ENCODE measurements around the gene MGLL. TPM values are rescaled to one million over a fixed set of nuclear protein-coding genes. Genes with fewer than 3 reads are reported as not detected.
A peak's percentile ranks its signal among the peaks of the same experiment; 100 is the strongest.

The MGLL gene
- total RNA-seq, 1 donor from 2014 or later, result 10.3 TPM

GRCh38 chr3:127702151-127702578 is 120.2 kb downstream of the MGLL start:
- DNase-seq, result no peak
- H3K4me1 Mint-ChIP-seq (ENCODE audit: low read depth, unreplicated experiment), result peaks cover 28% of the 10 kb centered on the region
- peaks cover 21% of the 10 kb centered on the region for H3K9me3 Mint-ChIP-seq (ENCODE audit: unreplicated experiment)
- no peak overlapping the region for H3K4me3 Mint-ChIP-seq (ENCODE audit: unreplicated experiment)
- no peak overlapping the region for H3K27ac Mint-ChIP-seq (ENCODE audit: unreplicated experiment)
- TF ChIP-seq, protein P1, sequence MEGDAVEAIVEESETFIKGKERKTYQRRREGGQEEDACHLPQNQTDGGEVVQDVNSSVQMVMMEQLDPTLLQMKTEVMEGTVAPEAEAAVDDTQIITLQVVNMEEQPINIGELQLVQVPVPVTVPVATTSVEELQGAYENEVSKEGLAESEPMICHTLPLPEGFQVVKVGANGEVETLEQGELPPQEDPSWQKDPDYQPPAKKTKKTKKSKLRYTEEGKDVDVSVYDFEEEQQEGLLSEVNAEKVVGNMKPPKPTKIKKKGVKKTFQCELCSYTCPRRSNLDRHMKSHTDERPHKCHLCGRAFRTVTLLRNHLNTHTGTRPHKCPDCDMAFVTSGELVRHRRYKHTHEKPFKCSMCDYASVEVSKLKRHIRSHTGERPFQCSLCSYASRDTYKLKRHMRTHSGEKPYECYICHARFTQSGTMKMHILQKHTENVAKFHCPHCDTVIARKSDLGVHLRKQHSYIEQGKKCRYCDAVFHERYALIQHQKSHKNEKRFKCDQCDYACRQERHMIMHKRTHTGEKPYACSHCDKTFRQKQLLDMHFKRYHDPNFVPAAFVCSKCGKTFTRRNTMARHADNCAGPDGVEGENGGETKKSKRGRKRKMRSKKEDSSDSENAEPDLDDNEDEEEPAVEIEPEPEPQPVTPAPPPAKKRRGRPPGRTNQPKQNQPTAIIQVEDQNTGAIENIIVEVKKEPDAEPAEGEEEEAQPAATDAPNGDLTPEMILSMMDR (IDR thresholded peaks at IDR 0.05; ENCODE audit: partially characterized antibody, unreplicated experiment), result no peak
- H3K36me3 Mint-ChIP-seq (ENCODE audit: unreplicated experiment), result peaks cover 22% of the 10 kb centered on the region
- peaks cover 22% of the 10 kb centered on the region for H3K27me3 Mint-ChIP-seq (ENCODE audit: unreplicated experiment)

DNA sequence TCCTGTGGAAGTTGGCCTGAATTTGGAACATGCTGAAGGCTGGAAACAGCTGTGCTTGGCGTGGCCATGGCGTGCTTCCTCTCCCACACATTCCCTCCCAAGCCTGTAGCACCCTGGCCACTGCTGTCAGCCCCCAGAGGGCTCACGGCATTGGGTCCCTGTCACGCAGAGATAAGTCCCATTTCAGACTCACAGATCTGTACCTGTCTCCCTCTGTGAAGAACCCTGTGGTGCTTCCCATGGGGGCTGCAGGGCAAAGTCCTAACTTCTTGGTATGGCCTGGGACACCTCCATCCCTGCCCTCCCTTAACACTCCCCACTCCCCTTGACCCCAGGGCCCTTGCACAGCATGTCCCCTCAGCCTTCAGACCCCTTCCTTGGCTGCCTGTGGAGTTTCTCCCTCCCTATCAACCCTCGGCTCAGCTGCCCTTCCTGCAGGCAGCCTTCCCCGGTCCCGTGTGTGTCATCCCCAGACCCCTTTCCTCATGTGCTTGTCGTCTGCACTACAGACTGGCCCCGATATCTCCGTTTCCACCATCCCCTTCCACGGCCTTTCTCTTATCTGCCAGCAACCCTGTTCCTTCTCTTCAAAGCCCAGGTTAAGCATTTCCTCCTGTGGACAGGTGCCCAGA is 120.9 kb downstream of the MGLL start:
- peak; percentile 13 for DNase-seq
- H3K27ac Mint-ChIP-seq (ENCODE audit: unreplicated experiment), result no peak overlapping the region
- peaks cover 24% of the 10 kb centered on the region for H3K4me1 Mint-ChIP-seq (ENCODE audit: low read depth, unreplicated experiment)
- peaks cover 21% of the 10 kb centered on the region for H3K9me3 Mint-ChIP-seq (ENCODE audit: unreplicated experiment)
- no peak overlapping the region for H3K4me3 Mint-ChIP-seq (ENCODE audit: unreplicated experiment)
- peaks cover 22% of the 10 kb centered on the region for H3K36me3 Mint-ChIP-seq (ENCODE audit: unreplicated experiment)
- TF ChIP-seq, protein P1 (IDR thresholded peaks at IDR 0.05; ENCODE audit: partially characterized antibody, unreplicated experiment), result no peak
- peaks cover 19% of the 10 kb centered on the region for H3K27me3 Mint-ChIP-seq (ENCODE audit: unreplicated experiment)

DNA sequence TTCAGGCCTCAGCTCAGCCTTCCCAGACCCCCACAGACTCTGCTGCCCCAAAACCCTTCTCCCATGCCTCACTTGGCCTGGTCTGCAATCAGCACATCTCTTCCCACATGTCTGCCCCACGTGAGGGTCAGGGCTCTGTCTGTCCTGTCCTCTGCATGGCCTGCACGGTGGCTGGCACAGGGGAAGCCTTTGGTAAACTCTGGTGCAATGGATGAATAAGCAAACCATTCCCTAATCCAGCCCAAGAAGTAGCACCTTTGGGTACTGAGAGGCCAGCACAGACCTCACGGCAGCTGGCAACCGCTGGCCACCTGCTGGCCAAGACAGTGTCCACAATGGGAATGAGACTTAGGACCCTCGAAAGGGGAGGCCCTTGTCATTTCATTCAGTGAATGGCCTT is 121.9 kb downstream of the MGLL start:
- TF ChIP-seq, protein P1 (IDR thresholded peaks at IDR 0.05; ENCODE audit: partially characterized antibody, unreplicated experiment), result no peak
- Mint-ChIP-seq H3K36me3 (ENCODE audit: unreplicated experiment) (peaks cover 22% of the 10 kb centered on the region), H3K27ac (ENCODE audit: unreplicated experiment) (peak overlapping the region; percentile 53), H3K27me3 (ENCODE audit: unreplicated experiment) (peaks cover 18% of the 10 kb centered on the region), H3K4me1 (ENCODE audit: low read depth, unreplicated experiment) (peaks cover 22% of the 10 kb centered on the region), H3K4me3 (ENCODE audit: unreplicated experiment) (no peak overlapping the region), H3K9me3 (ENCODE audit: unreplicated experiment) (peaks cover 21% of the 10 kb centered on the region)
- peak; percentile 27 for DNase-seq

DNA sequence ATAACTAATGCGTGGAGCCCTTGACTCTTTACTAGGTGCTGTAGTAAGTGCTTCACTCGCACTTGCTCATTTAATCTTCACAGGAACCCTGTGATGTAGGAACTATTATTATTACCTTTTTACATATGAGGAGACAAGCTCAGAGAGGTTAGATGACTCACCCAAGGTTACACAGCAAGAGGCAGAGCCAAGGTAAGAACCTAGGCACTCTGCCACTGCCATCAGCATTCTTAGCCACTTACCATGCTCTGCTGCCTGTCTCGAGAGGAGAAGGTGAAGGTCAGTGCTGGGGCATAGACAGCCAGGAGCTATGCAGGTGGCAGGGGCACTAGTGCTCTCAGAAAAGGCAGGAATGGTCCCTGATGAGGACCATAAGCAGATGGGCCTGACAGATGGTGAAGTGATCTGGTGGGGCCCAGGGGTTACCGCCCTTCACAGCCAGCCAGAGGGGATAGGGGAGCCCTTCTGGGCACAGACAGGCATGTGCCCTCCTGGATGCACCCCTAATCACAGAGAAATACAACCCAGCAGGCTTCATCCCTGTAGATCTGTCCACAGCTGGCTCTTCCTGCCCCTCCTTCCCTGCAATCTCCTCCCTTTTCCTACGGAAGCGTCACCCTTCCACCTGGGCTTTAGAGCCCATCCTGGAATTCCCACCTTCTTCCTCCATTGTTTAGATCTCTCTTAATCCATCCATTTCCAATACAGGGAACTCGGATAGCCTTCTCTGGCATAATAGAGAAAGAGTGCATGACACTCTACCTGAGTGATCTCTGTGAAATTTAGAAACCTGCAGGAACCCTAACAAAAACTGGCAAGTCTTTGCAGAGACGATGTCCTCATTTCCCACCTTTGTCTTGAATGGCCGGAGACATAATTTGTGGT is 122.7 kb downstream of the MGLL start:
- Mint-ChIP-seq H3K27me3 (ENCODE audit: unreplicated experiment) (peaks cover 16% of the 10 kb centered on the region), H3K36me3 (ENCODE audit: unreplicated experiment) (peaks cover 17% of the 10 kb centered on the region), H3K27ac (ENCODE audit: unreplicated experiment) (peak overlapping the region; percentile 53), H3K4me1 (ENCODE audit: low read depth, unreplicated experiment) (peaks cover 22% of the 10 kb centered on the region), H3K4me3 (ENCODE audit: unreplicated experiment) (no peak overlapping the region), H3K9me3 (ENCODE audit: unreplicated experiment) (peaks cover 21% of the 10 kb centered on the region)
- TF ChIP-seq, protein P1 (IDR thresholded peaks at IDR 0.05; ENCODE audit: partially characterized antibody, unreplicated experiment), result no peak
- peak; percentile 30 for DNase-seq

Data from glutamatergic neuron (in vitro differentiated cells).